22Rv1 (cell line): ENCODE data around the gene OLFM1.

ENCODE experiments used
- H3K27ac ChIP-seq: fragments of 450-650 bp; 2 replicates; pipeline ENCODE4 v1.5.1; 2017
- ZFX ChIP-seq: fragments of 450-650 bp; IDR thresholded peaks from 2 replicates; pipeline ENCODE4 v1.6.1; 2017; ENCODE audit warnings: antibody characterized with exemption, borderline replicate concordance
- TF ChIP-seq, protein P1 (sequence below): fragments of 450-650 bp; IDR thresholded peaks from 2 replicates; pipeline ENCODE4 v1.5.1; 2017; ENCODE audit warnings: mild to moderate bottlenecking

Gene OLFM1

GRCh38 chr9:135123773-135124134 lies 36.3 kb downstream of the OLFM1 start:
- H3K27ac ChIP-seq, result no peak overlapping the region
- no peak for TF ChIP-seq ZFX
- TF ChIP-seq, protein P1, sequence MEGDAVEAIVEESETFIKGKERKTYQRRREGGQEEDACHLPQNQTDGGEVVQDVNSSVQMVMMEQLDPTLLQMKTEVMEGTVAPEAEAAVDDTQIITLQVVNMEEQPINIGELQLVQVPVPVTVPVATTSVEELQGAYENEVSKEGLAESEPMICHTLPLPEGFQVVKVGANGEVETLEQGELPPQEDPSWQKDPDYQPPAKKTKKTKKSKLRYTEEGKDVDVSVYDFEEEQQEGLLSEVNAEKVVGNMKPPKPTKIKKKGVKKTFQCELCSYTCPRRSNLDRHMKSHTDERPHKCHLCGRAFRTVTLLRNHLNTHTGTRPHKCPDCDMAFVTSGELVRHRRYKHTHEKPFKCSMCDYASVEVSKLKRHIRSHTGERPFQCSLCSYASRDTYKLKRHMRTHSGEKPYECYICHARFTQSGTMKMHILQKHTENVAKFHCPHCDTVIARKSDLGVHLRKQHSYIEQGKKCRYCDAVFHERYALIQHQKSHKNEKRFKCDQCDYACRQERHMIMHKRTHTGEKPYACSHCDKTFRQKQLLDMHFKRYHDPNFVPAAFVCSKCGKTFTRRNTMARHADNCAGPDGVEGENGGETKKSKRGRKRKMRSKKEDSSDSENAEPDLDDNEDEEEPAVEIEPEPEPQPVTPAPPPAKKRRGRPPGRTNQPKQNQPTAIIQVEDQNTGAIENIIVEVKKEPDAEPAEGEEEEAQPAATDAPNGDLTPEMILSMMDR, result no peak

- no peak overlapping the region for H3K27ac ChIP-seq
- TF ChIP-seq, protein P1, result no peak
- TF ChIP-seq ZFX, result no peak
Measured at GRCh38 chr9:135126451-135127187, 39.2 kb downstream of the OLFM1 start.

DNA sequence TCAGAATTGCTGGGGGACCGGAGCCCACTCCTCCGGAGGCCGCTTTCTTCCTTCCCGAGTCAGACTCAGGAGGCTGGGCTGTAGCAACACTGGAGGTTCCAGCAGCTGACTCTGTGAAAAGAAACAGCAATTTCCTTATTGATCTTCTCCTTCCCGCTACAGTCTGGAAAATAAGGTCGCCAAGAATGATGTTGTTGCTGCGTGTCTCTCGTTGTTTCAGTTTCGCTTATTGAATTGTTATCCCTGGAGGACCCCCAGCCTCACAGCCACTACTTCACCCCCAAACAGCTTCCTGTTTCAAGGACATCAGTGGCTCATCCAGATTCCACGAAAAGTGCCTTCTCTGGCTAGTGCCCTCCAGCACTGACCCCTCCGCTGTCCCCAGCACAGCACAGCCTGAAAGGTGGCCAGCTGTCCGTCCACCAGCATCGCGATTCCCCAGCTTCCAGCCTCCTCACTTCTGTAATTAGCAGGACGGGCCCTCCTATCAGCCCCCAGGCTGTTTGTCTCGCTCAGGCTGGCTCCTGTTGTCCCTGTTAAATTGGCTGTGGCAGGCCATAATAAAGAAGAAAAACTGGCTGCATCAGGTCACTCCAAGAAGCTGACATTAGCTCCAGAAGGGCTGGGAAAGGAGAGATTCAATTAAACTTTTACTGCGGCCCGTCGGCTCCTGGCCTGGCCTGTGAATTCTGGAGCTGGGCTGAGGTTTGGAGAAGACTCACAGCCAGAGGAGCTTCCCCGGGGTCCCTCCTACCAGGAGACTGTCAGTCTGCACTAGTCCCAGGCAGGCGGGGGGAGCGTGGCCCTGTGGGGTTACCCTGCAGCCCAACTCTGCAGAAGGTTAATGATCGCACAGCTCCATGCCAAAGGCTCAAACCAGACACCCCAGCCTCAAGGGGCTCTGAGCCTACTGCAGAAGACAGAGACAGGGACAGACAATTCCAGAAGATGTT lies 40.5 kb downstream of the OLFM1 start:
- TF ChIP-seq, protein P1, result no peak
- no peak for TF ChIP-seq ZFX
- no peak overlapping the region for H3K27ac ChIP-seq

- TF ChIP-seq, protein P1, result no peak
- no peak for TF ChIP-seq ZFX
- no peak overlapping the region for H3K27ac ChIP-seq
Measured at GRCh38 chr9:135129137-135129695, 41.7 kb downstream of the OLFM1 start.

DNA sequence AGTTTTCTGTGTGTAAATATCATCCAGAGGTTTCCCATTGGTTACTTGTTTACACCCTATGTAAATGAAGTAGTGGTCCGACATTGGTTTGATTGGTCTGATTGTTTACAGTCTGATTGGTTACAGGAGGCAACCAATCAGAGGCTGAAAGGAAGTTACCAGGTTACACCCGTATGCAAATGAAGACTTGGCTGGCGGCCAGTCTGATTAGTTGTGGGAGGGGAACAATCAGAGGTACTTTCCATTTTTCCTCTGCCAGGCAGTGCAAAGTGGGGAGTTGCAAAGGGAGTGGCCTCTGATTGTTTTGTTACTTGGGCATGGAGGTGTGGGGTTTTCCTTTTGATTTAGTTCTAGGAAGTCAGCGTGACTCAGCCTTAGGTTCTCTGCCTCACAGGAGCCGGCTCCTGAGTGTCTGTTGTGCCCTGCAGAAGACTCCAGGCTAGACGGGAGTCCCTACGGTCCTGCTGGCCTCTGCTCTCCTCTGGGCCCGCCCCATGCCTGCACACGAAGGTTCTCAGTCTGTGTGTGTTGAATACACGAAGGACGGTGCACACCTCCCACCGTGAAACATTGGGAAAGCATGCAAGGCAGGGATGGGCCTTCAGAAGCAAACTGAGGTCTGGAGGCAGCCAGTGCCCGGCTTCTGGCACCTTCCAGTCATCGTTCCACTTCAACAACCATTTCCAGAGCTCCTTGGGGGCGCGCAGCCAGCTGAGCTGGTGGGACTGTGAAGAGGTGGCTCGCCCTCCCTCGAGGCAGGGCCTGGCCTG lies 42.9 kb downstream of the OLFM1 start:
- no peak overlapping the region for H3K27ac ChIP-seq

GRCh38 chr9:135131488-135131887 lies 44.0 kb downstream of the OLFM1 start:
- TF ChIP-seq, protein P1, result no peak
- TF ChIP-seq ZFX, result no peak
- no peak overlapping the region for H3K27ac ChIP-seq

More for the DNA sequence above, 42.9 kb downstream of the OLFM1 start:
- TF ChIP-seq ZFX, result no peak
- TF ChIP-seq, protein P1, result no peak
